PC-9 (cell line): ENCODE data around the gene SMARCE1. TPM values are rescaled to one million over a fixed set of nuclear protein-coding genes. Genes with fewer than 3 reads are reported as not detected.

Experiments
- BruUV-seq: library from RNA; stranded (reverse); fragments of 400-500 nt; replicated peaks from 2 replicates; lab custom pipeline; 2021; lab: Mats Ljungman, UMichigan
- CTCF ChIA-PET: fragments of 300-600 bp; sonication (Branson Sonifier 250); formaldehyde crosslinking; loops from one replicate; lab custom pipeline; 2022; ENCODE audit warnings: antibody characterized with exemption; lab: Charles Lee
- POLR2A ChIA-PET: fragments of 300-600 bp; sonication (Branson Sonifier 250); formaldehyde crosslinking; loops from one replicate; lab custom pipeline; 2022; ENCODE audit warnings: antibody characterized with exemption; ENCODE audit not compliant: unreplicated experiment; lab: Charles Lee
- DNase-seq, 2 experiments: peaks; one replicate each; pipeline versions ENCODE4 v3.0.0 to v3.0.0-alpha.2; 2015 to 2022; ENCODE audit warnings: mixed read lengths in 1 of 2
- H2AFZ ChIP-seq: fragments of 200-600 bp; sonication (generic); 2 replicates; pipeline ENCODE4 v1.8.1; 2017; ENCODE audit warnings: antibody characterized with exemption
- H3F3A ChIP-seq: fragments of 200-600 bp; sonication (generic); 2 replicates; pipeline ENCODE4 v1.8.1; 2017; ENCODE audit warnings: antibody characterized with exemption, mild to moderate bottlenecking, low read depth; ENCODE audit not compliant: insufficient read depth
- H3K27ac ChIP-seq: fragments of 200-600 bp; sonication (generic); 2 replicates; pipeline ENCODE4 v1.6.1; 2016; ENCODE audit warnings: mixed run types
- H3K27me3 ChIP-seq: fragments of 200-600 bp; sonication (generic); 2 replicates; pipeline ENCODE4 v1.6.1; 2016; ENCODE audit warnings: low read depth, mixed run types; ENCODE audit not compliant: insufficient read depth
- H3K36me3 ChIP-seq: fragments of 200-600 bp; sonication (generic); 2 replicates; pipeline ENCODE4 v1.6.1; 2016; ENCODE audit warnings: low read depth, mixed run types
- H3K4me1 ChIP-seq: fragments of 200-600 bp; sonication (generic); replicated peaks from 2 replicates; pipeline ENCODE4 v1.6.1; 2016; ENCODE audit warnings: mixed run types; ENCODE audit not compliant: insufficient read depth
- H3K4me2 ChIP-seq: fragments of 200-600 bp; sonication (generic); 2 replicates; pipeline ENCODE4 v1.6.1; 2017; ENCODE audit warnings: mixed run types
- H3K4me3 ChIP-seq: fragments of 200-600 bp; sonication (generic); 2 replicates; pipeline ENCODE4 v1.6.1; 2016; ENCODE audit warnings: mixed run types
- H3K79me2 ChIP-seq: fragments of 200-600 bp; sonication (generic); 2 replicates; pipeline ENCODE4 v1.6.1; 2017; ENCODE audit warnings: low read depth, mixed run types
- H3K9me2 ChIP-seq: fragments of 200-600 bp; sonication (generic); 2 replicates; pipeline ENCODE4 v1.8.1; 2017; ENCODE audit warnings: mild to moderate bottlenecking; ENCODE audit not compliant: insufficient read depth
- H3K9me3 ChIP-seq: fragments of 200-600 bp; sonication (generic); 2 replicates; pipeline ENCODE4 v1.8.1; 2016; ENCODE audit warnings: low read depth; ENCODE audit not compliant: insufficient read depth
- H4K20me1 ChIP-seq: fragments of 200-600 bp; sonication (generic); 2 replicates; pipeline ENCODE4 v1.8.1; 2017; ENCODE audit not compliant: insufficient read depth
- EZH2 ChIP-seq: fragments of 200-600 bp; sonication (generic); IDR thresholded peaks from 2 replicates; pipeline ENCODE4 v1.8.0; 2017; ENCODE audit warnings: antibody characterized with exemption, low read depth
- intact Hi-C: fragments of 100-400 bp; cut with micrococcal nuclease; formaldehyde crosslinking; loops from one replicate; pipeline ENCODE4 v1.10.0; 2022; ENCODE audit not compliant: unreplicated experiment
- total RNA-seq: library from RNA; stranded (reverse); gene quantifications from 2 replicates; pipeline ENCODE4 v1.2.3, GENCODE V29; 2021
- TF ChIP-seq, protein P1 (sequence below): fragments of 200-600 bp; sonication (generic); conservative IDR thresholded peaks from 2 replicates; pipeline ENCODE4 v1.6.1; 2017; ENCODE audit warnings: mixed run types, antibody characterized with exemption, mild to moderate bottlenecking, moderate library complexity

SMARCE1 gene
- total RNA-seq, 1 experiment from 2014 or later = 90.8 TPM

DNA sequence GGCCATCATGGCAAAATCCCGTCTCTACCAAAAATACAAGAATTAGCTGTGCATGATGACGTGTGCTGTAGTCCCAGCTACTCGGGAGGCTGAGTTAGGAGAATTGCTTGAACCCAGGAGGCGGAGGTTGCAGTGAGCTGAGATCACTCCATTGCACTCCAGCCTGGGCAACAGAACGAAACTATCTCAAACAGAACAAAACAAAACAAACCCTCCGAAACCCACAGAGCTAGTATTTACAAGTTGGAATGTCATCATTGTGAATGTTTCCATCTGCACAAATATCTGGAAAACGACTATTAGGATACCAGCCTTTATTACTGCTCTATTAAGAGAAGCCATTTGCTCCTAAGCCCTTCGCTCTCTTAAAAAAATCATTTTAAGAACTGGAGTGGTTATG is 26.0 kb downstream of the SMARCE1 start:
- BruUV-seq = no TSS peak
- intact Hi-C loops = no loop called here
- H3K9me2 ChIP-seq = peaks cover 8% of the 10 kb centered on the region; the same call in 1 of the 2 replicates
- peaks cover 10% of the 10 kb centered on the region for H3K4me1 ChIP-seq
- no peaks in the 10 kb centered on the region for H4K20me1 ChIP-seq
- ChIA-PET CTCF (no interaction called here), POLR2A (no interaction called here)
- H3F3A ChIP-seq = peaks cover 9% of the 10 kb centered on the region
- DNase-seq = no peak
- H3K9me3 ChIP-seq = no peaks in the 10 kb centered on the region
- no peak for TF ChIP-seq EZH2
- TF ChIP-seq, protein P1, sequence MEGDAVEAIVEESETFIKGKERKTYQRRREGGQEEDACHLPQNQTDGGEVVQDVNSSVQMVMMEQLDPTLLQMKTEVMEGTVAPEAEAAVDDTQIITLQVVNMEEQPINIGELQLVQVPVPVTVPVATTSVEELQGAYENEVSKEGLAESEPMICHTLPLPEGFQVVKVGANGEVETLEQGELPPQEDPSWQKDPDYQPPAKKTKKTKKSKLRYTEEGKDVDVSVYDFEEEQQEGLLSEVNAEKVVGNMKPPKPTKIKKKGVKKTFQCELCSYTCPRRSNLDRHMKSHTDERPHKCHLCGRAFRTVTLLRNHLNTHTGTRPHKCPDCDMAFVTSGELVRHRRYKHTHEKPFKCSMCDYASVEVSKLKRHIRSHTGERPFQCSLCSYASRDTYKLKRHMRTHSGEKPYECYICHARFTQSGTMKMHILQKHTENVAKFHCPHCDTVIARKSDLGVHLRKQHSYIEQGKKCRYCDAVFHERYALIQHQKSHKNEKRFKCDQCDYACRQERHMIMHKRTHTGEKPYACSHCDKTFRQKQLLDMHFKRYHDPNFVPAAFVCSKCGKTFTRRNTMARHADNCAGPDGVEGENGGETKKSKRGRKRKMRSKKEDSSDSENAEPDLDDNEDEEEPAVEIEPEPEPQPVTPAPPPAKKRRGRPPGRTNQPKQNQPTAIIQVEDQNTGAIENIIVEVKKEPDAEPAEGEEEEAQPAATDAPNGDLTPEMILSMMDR = no peak
- no peak overlapping the region for H3K4me3 ChIP-seq
- H3K4me2 ChIP-seq = no peak overlapping the region
- H3K27me3 ChIP-seq = no peaks in the 10 kb centered on the region
- no peaks in the 10 kb centered on the region for H3K79me2 ChIP-seq
- H3K27ac ChIP-seq = no peak overlapping the region
- H2AFZ ChIP-seq = no peak overlapping the region
- H3K36me3 ChIP-seq = no peaks in the 10 kb centered on the region

DNA sequence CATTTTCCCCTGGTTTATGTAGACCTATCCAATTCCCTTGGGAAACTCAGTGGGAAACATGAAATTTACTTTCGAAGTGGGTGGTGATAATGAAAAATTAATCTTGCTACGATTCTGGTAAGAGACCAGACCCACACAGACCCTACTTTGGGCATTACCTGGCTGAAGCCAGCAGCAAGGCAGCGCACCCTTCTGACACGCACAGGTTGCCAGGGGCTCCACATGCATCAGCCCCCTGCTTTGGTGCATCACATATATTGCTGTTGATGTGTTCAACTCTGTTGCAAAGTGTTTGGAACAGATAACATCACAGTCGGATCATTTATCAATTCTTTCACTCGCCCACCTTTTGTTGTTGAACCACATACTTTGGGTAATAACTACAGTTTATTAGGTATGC is 26.6 kb downstream of the SMARCE1 start:
- H3K9me3 ChIP-seq = no peaks in the 10 kb centered on the region
- no peak overlapping the region for H3K27ac ChIP-seq
- no TSS peak for BruUV-seq
- intact Hi-C loops = no loop called here
- H3K9me2 ChIP-seq = peaks cover 8% of the 10 kb centered on the region; the same call in 1 of the 2 replicates
- no peaks in the 10 kb centered on the region for H3K27me3 ChIP-seq
- no peaks in the 10 kb centered on the region for H4K20me1 ChIP-seq
- H2AFZ ChIP-seq = no peak overlapping the region
- TF ChIP-seq, protein P1 = no peak
- TF ChIP-seq EZH2 = no peak
- no peaks in the 10 kb centered on the region for H3K36me3 ChIP-seq
- CTCF ChIA-PET = no interaction called here
- no peak overlapping the region for H3K4me3 ChIP-seq
- no peak for DNase-seq
- peaks cover 9% of the 10 kb centered on the region for H3F3A ChIP-seq
- H3K4me1 ChIP-seq = peaks cover 10% of the 10 kb centered on the region
- H3K4me2 ChIP-seq = no peak overlapping the region
- POLR2A ChIA-PET = interaction anchor here (0.7 kb wide), 1 partner anchor 27 kb away, joined by 7 read pairs; the partner anchor contains the start of gene SMARCE1
- no peaks in the 10 kb centered on the region for H3K79me2 ChIP-seq

DNA sequence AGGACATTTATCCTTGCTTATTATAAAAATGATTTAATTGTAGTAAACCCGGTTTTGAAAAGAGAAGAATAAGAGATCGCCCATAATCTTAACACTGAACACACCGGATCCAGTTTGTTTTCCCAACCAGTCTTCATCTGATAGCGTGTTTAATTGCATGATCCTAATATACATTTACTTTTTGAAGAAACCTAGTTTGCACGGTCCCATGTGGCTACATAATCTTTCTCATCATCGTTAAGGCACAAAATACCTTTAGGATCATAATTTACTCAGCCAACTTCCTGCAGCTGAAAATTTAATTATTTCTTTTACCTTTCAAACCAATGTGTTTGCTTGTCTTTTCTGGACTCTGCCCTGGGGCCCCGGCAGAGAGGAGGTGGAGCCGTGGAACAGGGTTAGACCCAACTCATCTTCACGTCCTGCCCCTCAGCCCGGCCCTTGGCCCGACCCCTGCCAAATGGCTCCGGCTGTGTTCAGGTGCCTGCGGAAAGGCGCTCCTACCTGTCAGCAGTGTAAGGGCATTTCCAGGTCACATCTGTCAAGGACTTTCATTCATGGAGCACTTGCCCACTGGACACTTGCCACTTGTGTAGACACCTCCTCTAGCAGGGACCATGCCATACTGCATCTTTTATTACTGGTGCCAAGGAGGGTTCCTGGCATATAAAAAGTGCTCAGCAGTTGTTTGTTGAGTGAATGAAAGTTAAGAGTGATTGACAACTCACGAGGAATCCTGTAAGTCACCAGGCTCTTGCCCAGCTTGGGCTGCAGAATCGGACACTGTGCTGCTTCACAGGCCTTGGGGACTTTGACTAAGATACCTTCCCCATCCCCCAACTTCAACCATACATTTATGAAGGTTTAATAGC is 28.6 kb downstream of the SMARCE1 start:
- Histone ChIP-seq H3K4me1 (peaks cover 10% of the 10 kb centered on the region), H4K20me1 (no peaks in the 10 kb centered on the region), H3K4me2 (no peak overlapping the region; the same call in 1 of the 2 replicates), H3K9me2 (peaks cover 8% of the 10 kb centered on the region; the same call in 1 of the 2 replicates), H2AFZ (no peak overlapping the region), H3K36me3 (no peaks in the 10 kb centered on the region), H3K27me3 (no peaks in the 10 kb centered on the region), H3K79me2 (no peaks in the 10 kb centered on the region), H3F3A (peaks cover 9% of the 10 kb centered on the region), H3K27ac (no peak overlapping the region), H3K4me3 (no peak overlapping the region), H3K9me3 (no peaks in the 10 kb centered on the region)
- POLR2A ChIA-PET = interaction anchor here (0.6 kb wide), 1 partner anchor 50 kb away, joined by 7 read pairs; no protein-coding TSS in a partner anchor
- intact Hi-C loops = loop anchor here (5.0 to 10.0 kb wide), 2 partner anchors 262 to 706 kb away; no protein-coding TSS in a partner anchor
- TF ChIP-seq, protein P1 = no peak
- no peak for TF ChIP-seq EZH2
- no peak for DNase-seq
- no TSS peak for BruUV-seq
- CTCF ChIA-PET = interaction anchor here (0.5 to 0.6 kb wide), 3 partner anchors 219 to 689 kb away, joined by 3 to 11 read pairs (median 6); no protein-coding TSS in a partner anchor
